ENCODE data around the gene IL17B.
"Not testable (repeated sequence)": the region's sequence is repeated elsewhere in the genome, so short reads cannot be mapped to it uniquely, and the experiment has no call there.

The IL17B gene

DNA sequence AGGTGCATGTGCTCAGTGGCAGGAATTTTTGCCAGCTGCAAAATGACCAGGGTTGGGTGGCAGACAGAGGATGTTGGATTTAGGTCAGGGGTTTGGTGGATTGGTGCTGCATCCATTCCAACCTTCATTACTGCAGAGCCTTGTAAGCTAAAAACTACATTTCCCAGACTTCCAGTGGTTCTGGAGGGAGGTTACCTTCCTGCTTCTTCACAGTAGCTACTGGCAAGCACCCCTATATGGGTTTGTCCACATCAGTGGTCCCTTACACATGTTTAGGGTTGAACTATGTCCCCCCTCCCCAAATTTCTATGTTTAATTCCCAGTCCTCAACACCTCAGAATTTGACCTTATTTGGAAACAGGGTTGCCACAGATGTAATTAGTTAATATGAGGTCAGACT, 20.7 kb upstream of the IL17B start:
- FAIRE-seq: no peak

DNA sequence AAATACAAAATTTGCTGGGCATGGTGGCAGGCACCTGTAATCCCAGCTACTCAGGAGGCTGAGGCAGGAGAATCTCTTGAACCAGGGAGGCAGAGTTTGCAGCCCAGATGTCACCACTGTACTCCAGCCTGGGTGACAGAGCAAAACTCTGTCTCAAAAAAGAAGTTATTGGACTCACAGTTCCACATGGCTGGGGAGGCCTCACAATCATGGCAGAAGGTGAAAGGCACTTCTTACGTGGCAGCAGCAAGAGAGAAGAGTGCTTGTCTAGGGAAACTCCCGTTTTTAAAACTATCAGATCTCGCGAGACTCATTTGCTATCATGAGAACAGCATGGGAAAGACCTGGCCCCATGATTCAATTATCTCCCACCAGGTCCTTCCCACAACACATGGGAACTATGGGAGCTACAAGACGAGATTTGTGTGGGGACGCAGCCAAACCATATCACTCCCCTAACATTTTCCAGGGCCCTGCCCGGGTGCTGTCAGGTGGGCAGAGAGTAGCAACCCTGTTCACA, 19.7 kb upstream of the IL17B start:
- not testable (repeated sequence) for FAIRE-seq

DNA sequence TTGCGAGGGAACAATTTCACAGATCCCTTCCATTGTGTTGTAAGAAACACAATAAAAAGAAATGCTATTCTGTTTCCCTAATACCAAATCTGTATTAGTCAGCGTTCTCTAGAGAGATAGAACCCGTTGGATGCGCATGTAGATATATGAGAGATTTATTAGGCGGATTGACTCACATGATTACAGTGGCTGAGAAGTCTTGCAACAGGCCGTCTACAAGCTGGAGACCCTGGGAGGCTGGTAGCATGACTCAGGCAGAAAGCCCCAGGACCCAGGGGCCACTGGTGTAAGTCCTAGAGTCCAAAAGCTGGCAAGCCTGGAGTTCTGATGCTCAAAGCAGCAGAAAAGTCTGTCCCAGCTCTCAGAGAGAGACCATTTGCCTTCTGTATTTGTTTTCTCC, 18.4 kb upstream of the IL17B start:
- FAIRE-seq: no peak

DNA sequence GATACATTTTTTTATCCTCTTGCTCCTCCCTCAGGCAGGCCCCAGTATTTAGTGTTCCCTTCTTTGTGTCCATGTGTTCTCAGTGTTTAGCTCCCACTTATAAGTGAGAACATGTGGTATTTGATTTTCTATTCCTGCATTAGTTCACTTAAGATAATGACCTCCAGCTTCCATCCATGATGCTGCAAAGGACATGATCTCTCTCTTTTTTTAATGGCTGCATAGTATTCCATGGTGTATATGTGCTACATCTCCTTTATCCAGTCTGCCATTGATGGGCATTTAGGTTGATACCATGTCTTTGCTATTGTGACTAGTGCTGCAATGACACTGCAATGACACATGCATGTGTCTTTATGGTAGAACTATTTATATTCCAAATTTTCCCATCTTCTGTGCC, 15.9 kb upstream of the IL17B start:
- FAIRE-seq: not testable (repeated sequence)

DNA sequence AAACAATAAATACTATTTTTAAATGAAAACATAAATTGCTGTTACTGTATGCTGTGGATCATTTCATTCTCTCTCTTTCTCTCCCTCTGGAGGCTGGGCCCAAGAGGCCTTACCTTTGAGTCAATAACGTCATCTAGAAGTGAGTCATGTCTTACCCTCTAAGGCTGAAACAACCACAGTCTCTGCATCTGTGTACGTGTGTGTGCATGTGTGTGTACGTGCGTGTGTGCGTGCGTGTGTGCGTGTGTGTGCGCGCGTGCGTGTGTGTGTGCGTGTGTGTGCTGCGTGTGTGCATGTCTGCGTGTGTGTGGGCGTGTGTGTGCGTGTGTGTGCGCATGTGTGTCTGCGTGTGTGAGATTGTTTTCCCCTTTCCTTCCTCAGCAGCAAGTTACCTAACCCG, 13.6 kb upstream of the IL17B start:
- FAIRE-seq: no peak

DNA sequence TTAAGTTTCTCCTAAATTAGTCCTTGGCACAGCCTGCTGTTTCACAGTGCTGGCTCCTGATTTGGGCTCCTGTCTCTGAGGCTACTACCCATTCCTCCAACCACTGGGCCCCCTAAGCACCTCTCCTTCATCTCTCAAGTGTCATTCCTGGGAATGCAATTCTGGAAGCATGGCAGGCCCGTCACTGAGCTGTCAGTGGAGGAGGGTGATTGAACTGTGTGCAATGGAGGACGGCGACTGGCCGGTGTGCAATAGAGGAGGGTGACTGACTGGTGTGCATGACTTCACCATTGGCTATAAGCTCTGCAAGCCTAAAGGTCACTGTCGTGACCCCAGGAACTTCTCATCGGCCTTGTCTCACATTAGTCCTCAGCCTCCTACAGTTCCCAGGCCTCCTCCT, 12.4 kb upstream of the IL17B start:
- no peak for FAIRE-seq

DNA sequence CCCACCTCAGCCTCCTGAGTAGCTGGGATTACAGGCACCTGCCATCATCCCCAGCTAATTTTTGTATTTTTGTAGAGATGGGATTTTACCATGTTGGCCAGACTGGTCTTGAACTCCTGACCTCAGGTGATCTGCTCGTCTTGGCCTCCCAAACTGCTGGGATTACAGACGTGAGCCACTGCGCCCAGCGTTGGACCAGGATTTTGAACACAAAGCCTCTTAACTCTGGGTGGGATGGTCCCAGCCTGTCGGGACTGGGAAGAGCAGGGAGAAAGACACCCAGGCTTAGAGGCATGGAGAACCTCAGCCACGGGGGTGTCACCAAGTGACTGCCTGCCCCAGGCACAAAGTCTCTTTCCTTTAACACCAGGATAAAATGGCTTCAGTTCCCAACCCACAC, 12.0 kb upstream of the IL17B start:
- not testable (repeated sequence) for FAIRE-seq

DNA sequence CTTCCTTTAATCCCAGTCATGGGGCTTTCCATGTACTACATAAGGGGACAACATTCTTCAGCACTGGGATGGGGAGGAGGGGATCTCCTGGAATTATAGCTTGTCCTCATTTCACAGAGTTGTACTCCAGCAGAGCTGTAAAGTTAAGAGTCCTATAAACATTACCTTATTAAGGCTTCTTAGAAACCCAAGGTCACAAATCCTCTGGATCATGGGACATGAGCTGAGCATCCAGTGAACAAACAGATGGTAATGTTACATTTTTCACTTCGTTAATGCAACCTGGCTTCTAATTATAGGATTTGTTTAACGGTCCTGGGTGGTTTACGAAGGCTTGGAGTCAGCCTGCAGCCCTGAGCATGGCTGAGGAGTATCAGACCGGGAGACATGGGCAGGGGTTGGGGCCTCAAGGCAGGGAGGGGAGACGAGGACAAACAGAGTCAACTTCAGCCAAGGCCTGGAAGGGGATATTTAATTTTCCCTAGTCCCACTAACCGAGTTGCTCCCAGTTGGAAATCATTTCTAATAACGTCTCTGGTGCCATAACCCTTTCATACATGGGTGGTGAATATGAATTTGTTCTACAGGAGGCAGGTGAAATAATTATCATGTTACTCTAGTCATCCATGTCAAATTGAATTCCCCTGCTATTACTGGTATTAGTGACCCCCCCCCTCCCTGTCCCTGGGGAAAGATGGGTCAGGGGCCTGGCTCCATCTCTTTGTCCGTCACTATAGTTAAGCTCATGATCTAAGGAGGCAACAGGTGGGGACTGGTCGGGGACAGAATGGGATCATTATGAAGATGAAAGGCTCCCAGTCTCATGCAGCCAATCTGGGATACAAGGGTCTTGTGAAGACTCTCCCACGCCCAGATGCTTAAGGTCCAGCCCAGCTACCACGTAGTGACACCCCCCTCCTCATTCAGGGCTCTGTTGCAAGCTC, 10.7 kb upstream of the IL17B start:
- no peak for FAIRE-seq

DNA sequence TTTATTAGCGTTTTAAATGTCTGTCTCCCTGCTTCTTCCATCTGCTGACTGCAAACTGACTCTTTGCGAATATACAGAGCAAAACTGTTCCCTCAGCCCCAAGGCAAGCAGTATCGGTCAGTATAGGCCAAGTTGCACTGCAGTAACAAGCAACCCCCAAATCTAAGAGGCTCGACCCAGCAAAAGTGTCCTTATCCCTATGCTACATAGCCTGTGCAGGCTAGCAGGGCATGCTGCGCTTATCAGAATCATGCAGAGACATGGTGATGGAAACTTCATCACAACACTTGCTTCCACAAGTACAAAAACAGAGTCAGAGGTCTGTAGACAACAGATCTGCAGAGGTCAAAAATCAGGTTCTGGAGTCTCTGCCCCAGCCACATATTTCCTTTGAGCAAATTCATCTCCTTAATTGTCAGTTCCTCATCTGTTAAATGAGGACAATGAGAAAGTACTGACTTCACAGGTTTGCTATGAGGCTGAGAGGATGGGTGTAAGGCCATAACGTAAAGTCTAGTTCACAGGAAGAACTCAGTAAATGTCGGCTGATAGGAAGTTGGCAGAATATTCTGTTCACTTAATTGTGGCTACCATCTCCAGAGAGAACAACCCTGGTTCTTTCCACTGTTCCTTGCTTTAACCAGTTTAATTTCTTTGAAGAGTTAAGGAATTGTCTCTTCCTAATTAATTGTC, 9.6 kb upstream of the IL17B start:
- no peak for FAIRE-seq

DNA sequence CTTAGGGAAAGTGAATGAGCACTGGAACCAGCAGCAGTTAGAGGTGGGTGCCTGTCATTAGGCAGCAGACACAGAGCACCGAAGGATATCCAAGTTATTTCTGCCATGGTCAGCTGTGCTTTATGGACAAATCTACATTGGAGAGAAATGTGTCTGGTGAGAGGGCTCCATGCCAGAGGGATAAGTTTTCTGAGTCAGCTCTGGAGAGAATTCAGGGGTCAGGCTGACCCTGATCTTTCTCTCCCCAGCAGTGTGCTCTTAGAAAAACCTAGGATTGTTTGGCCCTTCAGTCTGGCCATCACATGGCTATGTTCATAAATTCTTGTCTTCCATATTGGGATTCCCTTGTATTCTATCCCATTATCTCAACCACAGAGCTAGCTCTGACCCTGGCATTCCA, 8.9 kb upstream of the IL17B start:
- FAIRE-seq: no peak

DNA sequence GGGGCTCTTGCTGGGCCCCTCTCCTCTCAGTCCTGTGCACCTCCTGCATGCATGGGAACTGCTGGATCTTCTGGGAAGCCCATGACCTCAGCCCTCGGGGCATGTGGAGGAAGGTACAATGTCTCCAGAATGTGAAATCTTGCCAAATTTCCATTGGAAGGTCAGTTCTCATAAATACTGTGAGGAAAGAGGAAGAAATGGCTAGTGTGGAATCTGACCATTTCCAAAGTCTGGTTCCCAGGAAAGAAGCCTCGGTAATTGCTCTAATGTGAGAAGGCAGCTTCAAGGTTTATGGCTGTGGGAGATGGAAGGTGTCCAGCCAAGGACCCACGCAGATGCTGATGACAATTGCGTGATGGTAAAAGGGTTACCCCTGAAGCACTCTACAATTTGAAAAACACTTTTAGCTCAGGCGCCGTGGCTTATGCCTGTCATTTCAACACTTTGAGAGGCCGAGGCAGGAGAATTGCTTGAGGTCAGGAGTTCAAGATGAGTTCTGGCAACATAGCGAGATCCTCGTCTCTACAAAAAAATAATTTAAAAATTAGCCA, 8.1 kb upstream of the IL17B start:
- FAIRE-seq: no peak

DNA sequence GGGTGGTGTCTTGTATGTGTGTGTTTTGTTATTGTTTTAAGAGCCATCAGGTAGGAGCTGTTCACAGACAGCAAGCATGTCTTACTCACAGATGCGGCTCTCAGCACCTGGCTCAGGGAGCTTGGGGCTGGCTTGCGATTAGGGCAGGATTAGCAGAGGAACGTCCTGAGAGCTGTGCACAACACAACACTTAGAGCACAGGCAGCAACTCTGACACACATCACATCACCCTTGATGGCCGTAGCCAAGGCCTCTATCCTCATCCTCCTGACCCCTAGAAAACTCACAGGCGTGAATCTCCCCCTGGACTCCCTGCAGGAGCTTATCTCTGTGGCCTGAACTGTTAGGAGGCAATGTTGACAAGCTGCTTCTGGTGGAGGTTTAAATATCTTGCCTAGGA, 7.1 kb upstream of the IL17B start:
- no peak for FAIRE-seq

DNA sequence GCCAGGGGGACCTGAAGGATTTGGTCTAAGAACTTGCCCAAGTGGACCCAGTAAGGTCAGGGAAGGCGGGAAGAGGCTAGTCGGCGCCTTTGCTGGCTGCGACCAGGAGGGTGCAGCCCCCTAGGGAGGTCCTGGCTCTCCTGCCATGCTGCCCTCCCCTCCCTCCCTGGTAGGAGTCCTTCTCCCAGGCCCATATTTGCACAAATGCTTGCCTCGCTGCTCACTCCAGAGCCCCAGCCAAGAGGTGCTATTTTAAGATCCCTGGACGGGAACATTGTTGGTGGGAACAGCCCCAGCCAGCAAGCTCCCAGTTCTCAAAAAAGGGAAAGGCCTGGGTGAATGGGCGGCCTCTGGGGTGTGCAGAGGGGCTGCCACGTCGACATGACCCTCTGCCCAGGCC, 4.3 kb upstream of the IL17B start:
- no peak for FAIRE-seq

DNA sequence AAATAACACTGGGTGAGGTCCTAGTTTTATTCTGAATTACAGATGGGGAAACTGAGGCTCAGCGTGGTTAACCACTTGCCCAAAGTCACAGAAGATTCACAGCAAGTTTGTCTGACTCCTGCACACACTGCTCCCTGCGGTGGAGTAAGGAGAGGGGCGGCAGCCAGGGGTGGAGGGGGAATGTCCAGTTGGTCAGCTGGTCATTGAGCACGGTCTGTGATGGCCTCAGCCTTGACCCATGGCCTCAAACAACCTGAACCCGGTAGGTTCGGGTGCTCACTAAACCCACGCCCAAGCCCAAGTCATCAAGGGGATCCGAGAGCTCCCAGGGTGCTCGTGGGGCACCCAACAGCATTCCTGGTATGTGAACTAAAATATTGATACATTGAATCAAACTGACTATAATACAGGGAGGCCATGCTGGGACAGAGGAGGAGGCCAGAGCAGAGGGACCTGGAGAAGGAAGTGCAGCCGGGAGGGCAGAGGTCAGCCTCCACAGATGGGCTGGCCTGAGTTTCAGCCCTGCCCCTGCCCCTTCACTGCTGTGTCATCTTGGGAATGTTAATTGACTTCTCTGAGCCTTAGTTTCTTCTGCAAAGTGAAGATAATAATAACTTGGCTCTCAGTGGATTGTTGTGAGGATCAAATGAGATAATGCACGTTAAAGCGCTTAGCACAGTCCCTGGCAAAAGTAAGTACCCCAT, 3.6 kb upstream of the IL17B start:
- FAIRE-seq: no peak

DNA sequence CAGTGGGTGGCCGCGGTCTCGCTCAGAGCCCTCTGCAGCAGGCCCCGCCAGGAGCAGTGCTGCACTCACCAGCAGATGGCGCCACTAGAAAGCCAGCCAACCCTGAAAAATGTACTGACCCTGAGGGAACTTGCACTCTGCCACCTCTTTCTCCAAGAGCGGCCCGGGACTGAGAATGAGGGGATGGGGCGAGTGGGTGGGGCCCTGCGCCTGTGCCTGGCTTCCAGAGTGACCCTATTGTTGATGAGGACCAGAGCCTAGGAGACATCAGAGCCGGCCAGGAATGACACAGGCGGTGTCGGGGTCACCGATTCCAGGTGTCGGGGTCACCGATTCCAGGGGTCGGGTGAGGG, 2.9 kb upstream of the IL17B start:
- no peak for FAIRE-seq

DNA sequence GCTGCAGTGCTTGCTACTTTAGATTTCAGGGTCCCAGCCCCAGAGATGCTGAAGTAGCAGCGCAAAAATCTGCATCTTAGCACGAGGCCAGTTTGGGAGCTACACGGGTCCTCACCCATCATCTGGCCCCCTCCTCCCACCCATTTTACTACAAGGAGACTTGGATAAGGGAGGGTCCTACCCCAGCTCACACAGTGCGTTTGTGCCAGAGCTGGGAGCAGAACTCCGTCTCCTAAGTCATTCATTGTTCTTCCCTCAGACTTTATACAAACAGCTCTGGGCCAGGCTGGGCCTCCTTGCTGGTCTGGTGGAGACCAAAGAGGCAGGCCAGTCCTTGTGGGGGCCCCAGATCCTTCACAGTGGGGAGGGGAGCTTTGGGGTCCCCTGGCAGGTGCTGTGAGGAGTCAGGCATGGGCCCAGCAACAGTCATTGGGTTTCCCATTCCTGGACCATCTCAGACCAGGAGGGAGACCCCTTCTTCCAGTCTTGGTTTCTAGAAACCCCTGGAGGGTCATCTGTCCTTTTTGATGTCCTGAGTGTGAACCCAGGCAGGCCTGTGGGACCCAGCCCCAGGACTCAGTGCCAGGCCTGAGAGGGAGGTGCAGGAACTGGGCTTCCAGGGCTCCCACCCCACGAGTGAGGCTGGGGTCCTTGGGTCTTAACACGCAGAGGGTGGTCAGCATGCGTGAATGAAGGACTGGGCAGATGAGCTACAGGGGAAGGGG, 2.3 kb upstream of the IL17B start:
- FAIRE-seq: no peak

DNA sequence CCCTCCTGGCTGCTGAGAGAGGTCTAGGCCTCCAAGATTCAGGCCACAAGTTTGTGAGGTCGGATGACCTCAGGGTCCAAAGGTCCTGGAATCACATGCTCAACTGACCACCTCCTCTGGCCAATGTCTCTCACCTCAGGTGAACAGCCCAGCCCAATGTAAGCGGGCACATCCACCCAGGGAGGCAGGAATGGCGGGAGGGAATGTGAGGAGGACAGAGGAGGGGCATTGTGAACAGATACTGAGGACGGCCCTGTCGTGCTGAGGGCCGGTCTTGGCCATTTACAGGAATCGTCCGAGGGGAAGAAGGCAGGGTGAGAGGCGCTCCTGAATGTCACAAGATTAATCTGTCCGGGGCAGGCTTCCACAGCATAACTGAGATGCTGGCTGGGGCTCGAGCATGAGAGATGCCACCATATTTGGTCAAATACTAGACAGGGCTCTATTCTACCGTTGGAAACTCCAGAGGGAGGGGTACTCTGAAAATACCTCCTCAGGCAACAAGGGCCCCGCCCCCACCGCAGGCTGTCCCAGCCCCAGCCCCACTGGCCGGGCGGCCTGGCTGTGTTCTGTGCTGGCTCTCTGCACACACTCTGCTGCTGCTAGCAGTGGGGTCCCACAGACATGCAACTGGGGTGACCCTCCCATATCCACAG, 1.5 kb upstream of the IL17B start:
- no peak for FAIRE-seq

DNA sequence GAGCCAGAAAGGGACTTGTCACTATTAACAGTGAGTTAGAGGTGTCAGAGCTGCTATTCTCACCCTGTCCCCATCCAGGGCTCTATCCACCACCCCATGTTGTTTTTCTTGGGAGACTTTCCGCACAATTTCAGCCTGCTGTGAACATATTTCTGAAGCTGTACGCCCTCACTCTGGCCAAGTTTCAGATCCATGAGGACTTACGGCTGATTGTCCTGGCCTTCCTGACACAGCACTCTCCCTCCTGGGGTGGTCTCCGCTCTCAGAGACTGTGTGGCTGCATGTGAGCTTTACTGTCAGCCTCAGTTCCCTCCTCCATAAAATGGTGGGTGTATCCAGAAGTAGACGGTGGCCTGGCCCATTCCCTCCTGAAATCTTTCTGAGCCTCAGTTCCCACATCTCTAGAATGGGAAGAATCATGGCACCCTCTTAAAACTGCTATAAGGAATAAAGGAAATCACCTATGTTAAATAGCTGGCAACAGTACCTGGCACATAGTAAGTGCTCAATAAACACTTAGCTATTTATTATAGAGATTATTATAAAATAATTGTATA, 804 bp upstream of the IL17B start:
- no peak for FAIRE-seq

DNA sequence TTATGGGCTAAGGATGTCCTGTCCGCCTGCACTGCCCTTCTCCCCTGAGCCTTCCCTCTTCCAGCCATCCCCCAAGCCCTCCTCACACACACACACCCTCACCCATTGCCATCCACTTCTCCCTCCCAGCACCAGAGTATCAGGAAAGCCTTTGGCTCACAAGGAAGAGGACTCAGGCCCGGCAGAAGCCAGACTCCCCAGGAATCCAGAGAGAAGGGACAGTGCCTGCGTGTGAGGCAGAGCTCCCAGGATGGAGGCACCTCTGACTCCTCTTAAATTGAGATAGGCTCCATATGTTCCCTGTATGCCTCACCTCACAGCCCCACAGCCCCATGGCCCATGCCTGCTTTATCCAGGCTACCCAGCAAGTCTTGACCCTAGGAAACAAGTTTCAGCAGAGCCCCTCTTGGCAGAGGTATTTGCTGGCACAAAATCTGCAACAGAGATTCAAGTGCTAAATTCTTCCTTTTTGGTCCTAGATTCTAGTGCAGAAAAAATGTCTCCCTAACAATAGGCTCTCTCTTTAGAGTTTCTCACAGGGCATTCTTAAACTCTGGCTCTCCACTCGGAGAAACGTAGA, 761 bp downstream of the IL17B start:
- FAIRE-seq: no peak

DNA sequence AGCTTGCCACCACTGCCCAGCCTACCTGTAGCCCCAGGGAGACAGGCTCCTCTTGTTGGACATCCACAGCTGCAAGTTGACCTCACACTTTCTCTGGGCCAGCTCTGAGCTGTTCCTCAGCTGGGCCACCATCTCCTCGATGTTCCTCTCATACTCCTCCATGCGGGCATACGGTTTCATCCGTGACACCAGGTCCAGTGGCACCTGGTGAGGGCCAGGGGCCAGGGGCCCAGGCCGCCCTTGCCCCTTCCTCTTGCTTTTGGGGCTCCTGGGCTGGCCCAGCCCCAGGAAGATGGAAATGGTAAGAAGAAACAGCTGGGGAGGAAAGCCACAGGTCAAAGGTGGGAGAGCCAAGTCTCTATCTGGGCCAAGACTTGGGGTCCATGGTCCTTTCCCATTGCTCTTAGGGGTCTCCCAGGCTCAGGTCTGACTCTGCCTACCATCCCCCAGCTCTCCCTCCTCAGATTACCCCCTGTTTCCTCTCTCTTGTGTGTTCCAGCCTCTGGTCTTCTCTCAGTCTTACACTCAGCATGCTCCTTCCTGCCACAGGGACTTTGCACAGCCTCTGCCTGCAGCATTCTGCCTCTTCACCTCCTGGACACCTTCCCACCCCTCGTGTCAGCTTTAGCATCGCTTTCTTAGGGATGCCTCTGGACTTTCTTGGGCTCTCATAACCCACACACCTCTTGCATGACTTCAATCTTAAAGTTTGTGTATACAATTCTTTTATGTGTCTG, 2.2 kb downstream of the IL17B start:
- no peak for FAIRE-seq

DNA sequence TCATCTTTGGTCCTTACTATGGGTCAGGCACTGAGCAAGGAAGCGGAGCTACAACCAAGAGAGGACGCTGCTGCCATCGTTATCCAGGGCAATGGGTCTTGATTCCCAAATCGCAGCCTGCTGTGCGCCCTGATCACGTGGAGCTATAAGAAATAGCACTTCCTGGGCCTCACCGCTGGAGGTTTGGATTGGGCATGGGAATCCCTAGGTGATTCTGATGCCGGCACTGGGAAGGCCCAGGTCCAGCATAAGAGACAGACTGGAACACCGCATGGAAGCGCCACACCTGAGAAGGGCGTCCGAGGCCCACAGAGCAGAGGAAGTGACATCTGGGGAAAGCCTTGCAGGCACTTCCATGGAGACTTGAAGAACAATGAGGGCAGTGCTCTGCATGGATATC, 3.0 kb downstream of the IL17B start:
- no peak for FAIRE-seq

All from G401.6 (cell line).